Natural killer cell (primary cell): ENCODE measurements around the gene NT5M. TPM values are rescaled to one million over a fixed set of nuclear protein-coding genes. Genes with fewer than 3 reads are reported as not detected.

Source experiments
- ATAC-seq, 3 donors: fragments of 150-1000 bp in 2 of 3; fragments of 200-7000 bp in 1 of 3; cut with Tn5 transposase; 1 replicate in 1 of 3; 2 replicates in 2 of 3; pipeline ENCODE4 v1.10.0; 2021; ENCODE audit warnings: mild to moderate bottlenecking in 2 of 3, moderate library complexity in 2 of 3
- DNase-seq, 2 donors: peaks; one replicate each; pipeline versions ENCODE4 v3.0.0 to v3.0.0-alpha.2; 2013 to 2021; ENCODE audit warnings: mixed read lengths in 1 of 2
- H3K27ac ChIP-seq: one replicate; pipeline ENCODE4 v1.5.1; 2013; ENCODE audit warnings: mild to moderate bottlenecking, low read length
- H3K27me3 ChIP-seq: one replicate; pipeline ENCODE4 v1.6.1; 2013; ENCODE audit warnings: low read length; ENCODE audit not compliant: control insufficient read depth, insufficient read depth
- H3K36me3 ChIP-seq: one replicate; pipeline ENCODE4 v1.6.1; 2013; ENCODE audit warnings: low read length; ENCODE audit not compliant: control insufficient read depth, insufficient read depth
- H3K4me1 ChIP-seq: one replicate; pipeline ENCODE4 v1.6.1; 2013; ENCODE audit warnings: low read length; ENCODE audit not compliant: control insufficient read depth, insufficient read depth
- H3K4me3 ChIP-seq: one replicate; pipeline ENCODE4 v1.5.1; 2013; ENCODE audit warnings: low read length
- H3K9me3 ChIP-seq: one replicate; pipeline ENCODE4 v1.6.1; 2013; ENCODE audit warnings: low read length; ENCODE audit not compliant: control insufficient read depth, insufficient read depth
- H3K27ac Mint-ChIP-seq, 2 donors: one replicate each; pipeline ENCODE4 v1.8.0; 2022; ENCODE audit warnings: mild to moderate bottlenecking in 2 of 2, mixed read lengths in 2 of 2, moderate library complexity in 1 of 2
- H3K27me3 Mint-ChIP-seq, 2 donors: one replicate each; pipeline ENCODE4 v1.8.0; 2022; ENCODE audit warnings: low read depth in 2 of 2, mixed read lengths in 2 of 2
- H3K36me3 Mint-ChIP-seq: one replicate; pipeline ENCODE4 v1.8.0; 2022; ENCODE audit warnings: mixed read lengths
- H3K4me1 Mint-ChIP-seq, 2 donors: one replicate each; pipeline ENCODE4 v1.8.0; 2022; ENCODE audit warnings: mixed read lengths in 2 of 2
- H3K4me3 Mint-ChIP-seq: one replicate; pipeline ENCODE4 v1.8.0; 2022; ENCODE audit warnings: mild to moderate bottlenecking, moderate library complexity, mixed read lengths
- H3K9me3 Mint-ChIP-seq, 2 donors: one replicate each; pipeline ENCODE4 v1.8.0; 2022; ENCODE audit warnings: mixed read lengths in 2 of 2
- WGBS: methylation state at CpG from one replicate; pipeline ENCODE4 v1.1.7; 2013; ENCODE audit warnings: missing lambda C conversion rate; ENCODE audit not compliant: insufficient coverage; 5-methylcytosine and 5-hydroxymethylcytosine counted together
- intact Hi-C: fragments of 100-400 bp; cut with micrococcal nuclease; formaldehyde crosslinking; loops from one replicate; pipeline ENCODE4 v1.14.2; 2022
- total RNA-seq, 4 donors: library from RNA; stranded (reverse); fragments of 120-200 nt in 1 of 4; gene quantifications; one replicate each; pipeline versions ENCODE4 v1.2.3 to v1.2.4, GENCODE V29; 2013 to 2022
- TF ChIP-seq, protein P1 (sequence below): fragments of 200-600 bp; IDR thresholded peaks from one replicate; pipeline ENCODE4 v1.8.0; 2022; ENCODE audit warnings: antibody characterized with exemption

NT5M gene
- total RNA-seq, 3 donors from 2014 or later (not counting 1 experiment from before 2014, with no cell fraction given) = 3.5 to 4.4 (median 4.1) TPM

DNA sequence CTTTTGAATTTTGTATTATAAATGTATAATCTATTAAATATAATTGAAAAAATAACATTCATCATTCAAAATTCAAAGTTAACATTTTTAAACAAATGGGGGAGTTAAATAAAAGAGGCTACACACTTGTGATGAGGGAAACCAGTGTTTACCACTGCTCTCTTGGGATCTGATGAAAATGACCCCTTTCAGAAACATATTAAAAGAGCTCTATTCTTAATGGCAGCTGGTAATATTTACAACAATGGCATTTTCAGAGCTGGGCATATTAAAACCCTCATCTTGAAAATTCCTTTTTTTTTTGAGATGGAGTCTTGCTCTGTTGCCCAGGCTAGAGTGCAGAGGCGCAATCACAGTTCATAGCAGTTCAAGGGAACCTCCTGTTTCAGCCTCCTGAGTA is 46.9 kb upstream of the NT5M start:
- peaks cover 10% of the 10 kb centered on the region for H3K36me3 Mint-ChIP-seq
- H3K4me1 Mint-ChIP-seq = peaks cover 0 to 6% of the 10 kb centered on the region in 2 donors
- H3K4me3 ChIP-seq = no peak overlapping the region
- H3K27me3 ChIP-seq = no peaks in the 10 kb centered on the region
- H3K27me3 Mint-ChIP-seq = no peaks in the 10 kb centered on the region
- peaks cover 59% of the 10 kb centered on the region for H3K36me3 ChIP-seq
- WGBS = 94% methylated on average over 1 of the region's 1 CpG
- no peaks in the 10 kb centered on the region for H3K4me1 ChIP-seq
- DNase-seq (no peak), ATAC-seq (no peak)
- TF ChIP-seq, protein P1, sequence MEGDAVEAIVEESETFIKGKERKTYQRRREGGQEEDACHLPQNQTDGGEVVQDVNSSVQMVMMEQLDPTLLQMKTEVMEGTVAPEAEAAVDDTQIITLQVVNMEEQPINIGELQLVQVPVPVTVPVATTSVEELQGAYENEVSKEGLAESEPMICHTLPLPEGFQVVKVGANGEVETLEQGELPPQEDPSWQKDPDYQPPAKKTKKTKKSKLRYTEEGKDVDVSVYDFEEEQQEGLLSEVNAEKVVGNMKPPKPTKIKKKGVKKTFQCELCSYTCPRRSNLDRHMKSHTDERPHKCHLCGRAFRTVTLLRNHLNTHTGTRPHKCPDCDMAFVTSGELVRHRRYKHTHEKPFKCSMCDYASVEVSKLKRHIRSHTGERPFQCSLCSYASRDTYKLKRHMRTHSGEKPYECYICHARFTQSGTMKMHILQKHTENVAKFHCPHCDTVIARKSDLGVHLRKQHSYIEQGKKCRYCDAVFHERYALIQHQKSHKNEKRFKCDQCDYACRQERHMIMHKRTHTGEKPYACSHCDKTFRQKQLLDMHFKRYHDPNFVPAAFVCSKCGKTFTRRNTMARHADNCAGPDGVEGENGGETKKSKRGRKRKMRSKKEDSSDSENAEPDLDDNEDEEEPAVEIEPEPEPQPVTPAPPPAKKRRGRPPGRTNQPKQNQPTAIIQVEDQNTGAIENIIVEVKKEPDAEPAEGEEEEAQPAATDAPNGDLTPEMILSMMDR = no peak
- H3K4me3 Mint-ChIP-seq = no peak overlapping the region
- no peaks in the 10 kb centered on the region for H3K9me3 Mint-ChIP-seq
- no peaks in the 10 kb centered on the region for H3K9me3 ChIP-seq
- H3K27ac ChIP-seq = no peak overlapping the region
- intact Hi-C loops = no loop called here
- no peak overlapping the region for H3K27ac Mint-ChIP-seq

GRCh38 chr17:17258011-17258410 is 45.2 kb upstream of the NT5M start:
- ATAC-seq (no peak), DNase-seq (no peak)
- peaks cover 10% of the 10 kb centered on the region for H3K36me3 Mint-ChIP-seq
- H3K4me1 Mint-ChIP-seq = peaks cover 0 to 6% of the 10 kb centered on the region in 2 donors
- no peak overlapping the region for H3K27ac Mint-ChIP-seq
- Histone ChIP-seq H3K36me3 (peaks cover 60% of the 10 kb centered on the region), H3K9me3 (no peaks in the 10 kb centered on the region), H3K27me3 (no peaks in the 10 kb centered on the region), H3K27ac (no peak overlapping the region), H3K4me1 (no peaks in the 10 kb centered on the region), H3K4me3 (no peak overlapping the region)
- intact Hi-C loops = no loop called here
- no peaks in the 10 kb centered on the region for H3K9me3 Mint-ChIP-seq
- H3K4me3 Mint-ChIP-seq = no peak overlapping the region
- WGBS = 95% methylated on average over 7 of the region's 7 CpGs
- TF ChIP-seq, protein P1 = no peak
- H3K27me3 Mint-ChIP-seq = no peaks in the 10 kb centered on the region

DNA sequence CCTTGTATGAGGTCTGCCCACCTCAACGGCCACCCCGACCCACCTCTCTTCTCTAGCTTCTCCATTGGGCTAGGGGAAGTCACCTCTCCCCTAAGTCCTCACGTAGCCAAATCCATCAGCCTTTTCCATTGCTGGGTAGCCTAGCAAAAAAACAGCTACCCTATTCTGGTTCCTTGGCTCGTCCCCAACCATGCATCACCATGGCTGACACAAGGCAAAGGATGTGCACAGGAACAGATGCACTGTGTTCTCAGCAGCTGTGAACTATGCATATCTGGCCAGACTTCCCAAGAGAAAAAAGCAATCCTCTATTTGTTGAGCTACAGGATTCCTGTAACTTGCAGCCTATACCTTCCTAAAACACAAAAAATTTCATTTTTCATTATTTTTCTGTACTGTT is 44.2 kb upstream of the NT5M start:
- no peak for DNase-seq
- 99% methylated on average over 4 of the region's 4 CpGs for WGBS
- H3K9me3 Mint-ChIP-seq = no peaks in the 10 kb centered on the region
- no peaks in the 10 kb centered on the region for H3K27me3 Mint-ChIP-seq
- no peaks in the 10 kb centered on the region for H3K4me1 Mint-ChIP-seq
- H3K36me3 Mint-ChIP-seq = peaks cover 10% of the 10 kb centered on the region
- H3K9me3 ChIP-seq = no peaks in the 10 kb centered on the region
- no peak for ATAC-seq
- peak overlapping the region in 1 of 2 donors; percentile 16 for H3K27ac Mint-ChIP-seq
- H3K36me3 ChIP-seq = peaks cover 53% of the 10 kb centered on the region
- no peak overlapping the region for H3K4me3 ChIP-seq
- no peak overlapping the region for H3K27ac ChIP-seq
- TF ChIP-seq, protein P1 = no peak
- no peak overlapping the region for H3K4me3 Mint-ChIP-seq
- intact Hi-C loops = no loop called here
- H3K4me1 ChIP-seq = no peaks in the 10 kb centered on the region
- no peaks in the 10 kb centered on the region for H3K27me3 ChIP-seq

GRCh38 chr17:17264430-17264829 is 38.7 kb upstream of the NT5M start:
- no peaks in the 10 kb centered on the region for H3K27me3 ChIP-seq
- no peaks in the 10 kb centered on the region for H3K4me1 Mint-ChIP-seq
- TF ChIP-seq, protein P1 = no peak
- ATAC-seq (no peak), DNase-seq (no peak)
- no peak overlapping the region for H3K27ac ChIP-seq
- H3K27me3 Mint-ChIP-seq = no peaks in the 10 kb centered on the region
- H3K27ac Mint-ChIP-seq = no peak overlapping the region
- H3K4me1 ChIP-seq = no peaks in the 10 kb centered on the region
- no peaks in the 10 kb centered on the region for H3K9me3 ChIP-seq
- H3K36me3 Mint-ChIP-seq = no peaks in the 10 kb centered on the region
- no peak overlapping the region for H3K4me3 Mint-ChIP-seq
- no peak overlapping the region for H3K4me3 ChIP-seq
- peaks cover 63% of the 10 kb centered on the region for H3K36me3 ChIP-seq
- H3K9me3 Mint-ChIP-seq = no peaks in the 10 kb centered on the region
- intact Hi-C loops = no loop called here
- WGBS = 90% methylated on average over 2 of the region's 2 CpGs
